ENCODE data around the gene SMKR1. TPM values are rescaled to one million over a fixed set of nuclear protein-coding genes. Genes with fewer than 3 reads are reported as not detected.

Gene SMKR1
- total RNA-seq, 1 donor from 2014 or later = 1.5 TPM

DNA sequence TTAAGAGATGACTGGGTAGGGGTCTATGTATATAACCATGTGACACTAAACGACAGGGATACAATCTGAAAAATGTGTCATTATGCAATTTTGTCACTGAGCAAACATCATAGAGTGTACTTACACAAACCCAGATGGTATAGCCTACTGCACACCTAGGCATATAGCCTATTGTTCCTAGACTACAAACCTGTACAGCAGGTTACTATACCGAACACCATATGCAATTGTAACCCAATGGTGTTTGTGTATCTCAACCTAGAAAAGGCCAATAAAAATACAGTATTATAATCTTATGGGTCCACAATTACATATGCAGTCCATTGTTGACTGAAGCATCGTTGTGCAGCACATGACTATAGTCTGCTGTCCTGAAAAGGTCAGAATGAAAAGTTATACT is 45.2 kb upstream of the SMKR1 start:
- Mint-ChIP-seq H3K9me3 (no peaks in the 10 kb centered on the region), H3K36me3 (no peaks in the 10 kb centered on the region), H3K27me3 (no peaks in the 10 kb centered on the region), H3K4me1 (ENCODE audit: unreplicated experiment) (no peaks in the 10 kb centered on the region), H3K27ac (no peak overlapping the region), H3K4me3 (no peak overlapping the region)
- TF ChIP-seq, protein P1, sequence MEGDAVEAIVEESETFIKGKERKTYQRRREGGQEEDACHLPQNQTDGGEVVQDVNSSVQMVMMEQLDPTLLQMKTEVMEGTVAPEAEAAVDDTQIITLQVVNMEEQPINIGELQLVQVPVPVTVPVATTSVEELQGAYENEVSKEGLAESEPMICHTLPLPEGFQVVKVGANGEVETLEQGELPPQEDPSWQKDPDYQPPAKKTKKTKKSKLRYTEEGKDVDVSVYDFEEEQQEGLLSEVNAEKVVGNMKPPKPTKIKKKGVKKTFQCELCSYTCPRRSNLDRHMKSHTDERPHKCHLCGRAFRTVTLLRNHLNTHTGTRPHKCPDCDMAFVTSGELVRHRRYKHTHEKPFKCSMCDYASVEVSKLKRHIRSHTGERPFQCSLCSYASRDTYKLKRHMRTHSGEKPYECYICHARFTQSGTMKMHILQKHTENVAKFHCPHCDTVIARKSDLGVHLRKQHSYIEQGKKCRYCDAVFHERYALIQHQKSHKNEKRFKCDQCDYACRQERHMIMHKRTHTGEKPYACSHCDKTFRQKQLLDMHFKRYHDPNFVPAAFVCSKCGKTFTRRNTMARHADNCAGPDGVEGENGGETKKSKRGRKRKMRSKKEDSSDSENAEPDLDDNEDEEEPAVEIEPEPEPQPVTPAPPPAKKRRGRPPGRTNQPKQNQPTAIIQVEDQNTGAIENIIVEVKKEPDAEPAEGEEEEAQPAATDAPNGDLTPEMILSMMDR (conservative IDR thresholded peaks at IDR 0.05) = no peak
- no peak for DNase-seq (ENCODE audit: extremely low spot score, unreplicated experiment)

DNA sequence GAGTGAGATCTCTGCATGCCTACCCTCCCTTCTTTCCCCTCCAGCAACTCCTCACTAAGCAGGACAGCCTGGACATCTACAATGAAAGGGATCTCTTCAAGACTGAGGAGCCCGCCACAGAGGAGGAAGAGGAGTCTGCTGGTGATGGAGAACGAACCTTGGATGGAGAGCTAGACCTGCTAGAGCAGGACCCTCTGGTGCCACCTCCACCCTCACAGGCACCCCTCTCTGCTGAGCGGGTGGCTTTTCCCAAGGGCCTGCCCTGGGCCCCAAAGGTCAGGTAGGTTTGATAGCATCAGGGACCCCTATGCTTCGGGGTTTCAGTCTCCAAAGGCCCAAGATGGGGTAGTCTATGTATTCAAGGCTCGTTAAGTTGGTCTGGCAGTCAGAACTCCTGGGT is 44.2 kb upstream of the SMKR1 start:
- H3K4me1 Mint-ChIP-seq (ENCODE audit: unreplicated experiment) = no peaks in the 10 kb centered on the region
- TF ChIP-seq, protein P1 (conservative IDR thresholded peaks at IDR 0.05) = no peak
- no peak overlapping the region for H3K4me3 Mint-ChIP-seq
- H3K27ac Mint-ChIP-seq = no peak overlapping the region
- H3K36me3 Mint-ChIP-seq = no peaks in the 10 kb centered on the region
- no peaks in the 10 kb centered on the region for H3K27me3 Mint-ChIP-seq
- no peaks in the 10 kb centered on the region for H3K9me3 Mint-ChIP-seq
- DNase-seq (ENCODE audit: extremely low spot score, unreplicated experiment) = no peak

- TF ChIP-seq, protein P1 (conservative IDR thresholded peaks at IDR 0.05) = no peak
- H3K4me1 Mint-ChIP-seq (ENCODE audit: unreplicated experiment) = no peaks in the 10 kb centered on the region
- no peaks in the 10 kb centered on the region for H3K36me3 Mint-ChIP-seq
- no peak overlapping the region for H3K4me3 Mint-ChIP-seq
- no peak for DNase-seq (ENCODE audit: extremely low spot score, unreplicated experiment)
- no peak overlapping the region for H3K27ac Mint-ChIP-seq
- no peaks in the 10 kb centered on the region for H3K9me3 Mint-ChIP-seq
- H3K27me3 Mint-ChIP-seq = no peaks in the 10 kb centered on the region
Measured at GRCh38 chr7:129461809-129462208, 40.5 kb upstream of the SMKR1 start.

- TF ChIP-seq, protein P1 (conservative IDR thresholded peaks at IDR 0.05) = no peak
- H3K27me3 Mint-ChIP-seq = no peaks in the 10 kb centered on the region
- H3K36me3 Mint-ChIP-seq = no peaks in the 10 kb centered on the region
- no peak for DNase-seq (ENCODE audit: extremely low spot score, unreplicated experiment)
- no peaks in the 10 kb centered on the region for H3K9me3 Mint-ChIP-seq
- H3K4me1 Mint-ChIP-seq (ENCODE audit: unreplicated experiment) = no peaks in the 10 kb centered on the region
- no peak overlapping the region for H3K27ac Mint-ChIP-seq
- H3K4me3 Mint-ChIP-seq = no peak overlapping the region
Measured at GRCh38 chr7:129462420-129462819, 39.9 kb upstream of the SMKR1 start.

GRCh38 chr7:129464194-129464593 is 38.1 kb upstream of the SMKR1 start:
- Mint-ChIP-seq H3K4me3 (no peak overlapping the region), H3K27me3 (no peaks in the 10 kb centered on the region), H3K36me3 (no peaks in the 10 kb centered on the region), H3K4me1 (ENCODE audit: unreplicated experiment) (no peaks in the 10 kb centered on the region), H3K27ac (no peak overlapping the region), H3K9me3 (no peaks in the 10 kb centered on the region)
- TF ChIP-seq, protein P1 (conservative IDR thresholded peaks at IDR 0.05) = no peak
- DNase-seq (ENCODE audit: extremely low spot score, unreplicated experiment) = no peak

- TF ChIP-seq, protein P1 (conservative IDR thresholded peaks at IDR 0.05) = no peak
- no peak overlapping the region for H3K27ac Mint-ChIP-seq
- H3K4me3 Mint-ChIP-seq = no peak overlapping the region
- DNase-seq (ENCODE audit: extremely low spot score, unreplicated experiment) = no peak
- no peaks in the 10 kb centered on the region for H3K27me3 Mint-ChIP-seq
- H3K4me1 Mint-ChIP-seq (ENCODE audit: unreplicated experiment) = no peaks in the 10 kb centered on the region
- no peaks in the 10 kb centered on the region for H3K36me3 Mint-ChIP-seq
- H3K9me3 Mint-ChIP-seq = no peaks in the 10 kb centered on the region
Measured at GRCh38 chr7:129465080-129465479, 37.3 kb upstream of the SMKR1 start.
